DMS 273 (cell line): ENCODE measurements around the gene KDM8.

ENCODE experiments used
- DNase-seq: peaks from one replicate; lab custom pipeline; 2025; ENCODE audit not compliant: unreplicated experiment; lab: John Stamatoyannopoulos, UW

KDM8 gene

DNA sequence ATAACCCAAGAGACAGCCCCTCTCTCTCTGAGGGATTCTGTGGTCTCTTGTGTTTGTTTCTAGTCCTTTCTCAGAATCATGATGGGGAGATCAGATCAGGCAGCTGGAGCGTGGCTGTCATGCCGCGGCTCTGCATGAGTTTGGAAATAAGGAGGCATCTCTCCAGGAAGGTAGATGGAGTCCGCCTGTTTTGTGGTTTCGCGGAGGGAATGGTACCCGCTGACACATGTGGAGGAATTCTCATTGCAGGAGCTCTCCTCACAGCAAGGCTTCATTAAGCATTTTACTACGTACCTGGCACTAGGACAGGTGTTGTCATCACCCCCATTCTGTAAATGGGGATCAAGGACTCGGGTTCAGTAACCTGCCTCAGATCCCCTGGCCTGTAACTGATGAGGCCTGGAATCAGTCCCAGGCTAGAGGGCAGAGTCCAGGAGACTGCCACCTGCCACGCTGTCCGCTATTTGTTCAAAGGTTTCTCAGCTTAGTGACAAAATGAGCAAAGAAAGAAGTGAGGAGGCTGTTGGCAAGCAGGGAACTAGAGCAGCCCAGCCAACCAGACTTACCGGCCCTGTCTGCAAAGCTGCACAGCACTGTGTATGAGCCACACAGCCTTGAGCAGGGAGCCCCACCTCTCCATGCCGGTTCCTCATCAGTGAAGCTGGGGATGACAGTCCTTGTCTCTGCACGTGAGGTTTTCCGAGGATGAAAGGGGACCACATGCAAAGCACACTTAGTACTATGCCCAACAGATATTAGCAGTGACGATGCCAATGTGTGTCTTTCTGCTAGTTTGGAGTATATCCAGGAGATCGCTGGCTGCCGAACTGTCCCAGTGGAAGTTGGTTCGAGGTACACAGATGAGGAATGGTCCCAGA is 11.0 kb downstream of the KDM8 start:
- no peak for DNase-seq

DNA sequence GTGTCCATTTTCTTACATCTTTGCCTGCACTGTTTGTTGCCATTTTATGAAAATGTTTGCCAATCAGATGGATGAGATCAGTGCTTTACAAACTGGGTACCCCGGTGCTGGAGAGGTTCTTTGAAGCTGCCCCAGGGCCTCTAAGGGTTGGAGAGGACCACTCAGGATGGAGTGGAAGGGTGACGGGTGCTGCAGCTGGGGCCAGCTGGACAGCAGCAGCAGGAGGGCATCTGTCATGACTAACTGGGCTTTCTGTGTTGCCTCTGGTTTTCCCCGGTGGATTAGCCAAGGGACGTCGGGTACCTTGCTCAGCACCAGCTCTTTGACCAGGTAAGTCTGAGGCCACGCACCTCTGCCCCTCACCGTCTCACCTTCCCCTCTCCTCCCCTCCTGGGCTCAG is 12.3 kb downstream of the KDM8 start:
- no peak for DNase-seq

DNA sequence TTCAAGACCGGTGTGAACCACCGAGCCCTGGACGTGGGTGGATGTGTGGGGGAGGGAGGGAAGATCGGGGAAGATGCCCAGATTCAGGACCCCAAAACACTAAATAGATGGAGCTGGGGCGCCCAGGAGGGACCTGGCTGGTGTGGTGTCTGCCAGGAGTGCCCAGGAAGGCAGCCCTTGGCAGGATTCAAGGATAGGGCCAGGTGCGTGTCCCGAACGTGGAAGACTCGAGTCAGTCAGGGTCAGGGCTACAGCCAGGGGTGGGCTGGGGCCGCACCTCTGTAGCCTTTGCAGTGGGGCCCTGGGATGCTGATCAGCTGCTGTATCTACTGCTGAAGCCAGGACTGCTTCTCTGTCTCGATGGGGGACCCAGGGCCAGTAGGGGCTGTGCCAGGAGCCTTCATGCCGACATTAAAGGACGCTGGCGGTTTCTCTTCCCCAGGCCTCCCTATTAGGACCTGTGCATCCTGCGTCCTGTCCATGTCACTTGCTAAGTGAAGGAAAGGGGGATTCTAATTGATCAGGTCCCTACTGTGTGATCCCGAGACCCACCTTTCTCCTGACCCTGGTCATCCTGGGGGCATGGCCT is 13.1 kb downstream of the KDM8 start:
- no peak for DNase-seq

DNA sequence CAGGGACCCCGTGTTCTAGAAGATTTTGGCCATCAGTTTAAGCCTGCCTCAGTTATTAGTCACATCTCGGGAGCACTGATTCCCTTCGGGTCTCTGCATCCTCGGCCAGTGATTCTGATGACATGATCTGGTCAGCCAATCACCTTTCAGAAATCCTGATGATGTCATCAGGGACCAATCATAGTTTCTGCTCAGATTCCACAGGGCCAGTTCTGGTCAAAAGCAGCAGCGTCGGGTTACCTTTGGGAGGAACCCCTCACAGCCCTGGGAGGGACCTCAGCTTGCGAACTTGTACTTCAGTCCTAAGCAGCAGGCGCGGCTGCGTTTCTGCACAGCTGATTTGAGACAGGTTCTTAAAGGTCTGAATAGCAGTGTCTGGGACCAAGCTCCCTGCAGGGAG is 13.9 kb downstream of the KDM8 start:
- DNase-seq = no peak

DNA sequence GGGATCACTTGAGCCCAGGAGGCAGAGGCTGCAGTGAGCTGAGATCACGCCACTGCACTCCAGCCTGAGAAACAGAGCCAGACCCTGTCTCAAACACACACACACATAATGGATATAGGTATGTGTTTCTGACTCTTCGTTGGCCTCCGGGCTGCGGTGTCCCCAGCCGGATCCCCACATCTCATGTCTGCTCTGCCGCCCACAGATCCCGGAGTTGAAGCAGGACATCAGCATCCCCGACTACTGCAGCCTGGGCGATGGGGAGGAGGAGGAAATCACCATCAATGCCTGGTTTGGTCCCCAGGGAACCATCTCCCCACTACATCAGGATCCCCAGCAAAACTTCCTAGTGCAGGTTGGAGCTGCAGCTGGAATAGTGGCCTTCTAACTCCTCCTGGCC is 15.4 kb downstream of the KDM8 start:
- DNase-seq = no peak

DNA sequence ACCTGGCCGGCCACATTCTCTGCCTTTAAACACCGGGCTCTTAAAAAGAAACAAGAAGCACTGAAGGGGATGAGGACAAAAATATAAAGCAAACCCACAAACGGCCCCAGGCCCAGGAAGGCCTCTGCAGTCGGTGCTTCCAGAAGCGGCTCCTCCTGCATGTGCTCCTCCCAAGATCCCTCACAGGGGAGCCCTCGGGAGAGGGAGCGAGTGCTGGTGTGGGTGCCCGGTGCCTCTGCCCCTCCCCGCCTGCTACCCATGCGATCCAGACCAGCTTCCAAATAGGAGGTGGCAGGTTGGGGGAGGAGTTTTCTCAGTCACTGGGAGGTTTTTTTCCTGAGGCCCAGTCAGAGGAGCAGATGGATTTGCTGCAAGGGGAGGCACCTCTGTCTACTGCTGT is 15.8 kb downstream of the KDM8 start:
- DNase-seq = peak; percentile 42

DNA sequence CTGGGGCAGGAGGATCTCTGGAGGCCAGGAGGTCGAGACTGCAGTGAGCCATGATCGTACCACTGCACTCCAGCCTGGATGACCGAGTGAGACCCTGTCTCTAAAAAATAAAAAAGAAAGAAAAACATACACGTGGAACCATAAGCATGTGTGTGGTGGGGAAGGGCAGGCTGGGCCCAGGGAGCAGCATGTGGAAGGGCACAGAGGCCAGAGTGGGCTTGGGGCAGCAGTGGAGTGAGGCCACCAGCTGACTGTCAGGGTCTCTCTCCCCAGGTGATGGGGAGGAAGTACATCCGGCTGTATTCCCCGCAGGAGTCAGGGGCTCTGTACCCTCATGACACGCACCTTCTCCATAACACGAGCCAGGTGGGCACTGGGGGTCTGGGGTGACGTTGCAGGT is 16.8 kb downstream of the KDM8 start:
- DNase-seq = no peak

DNA sequence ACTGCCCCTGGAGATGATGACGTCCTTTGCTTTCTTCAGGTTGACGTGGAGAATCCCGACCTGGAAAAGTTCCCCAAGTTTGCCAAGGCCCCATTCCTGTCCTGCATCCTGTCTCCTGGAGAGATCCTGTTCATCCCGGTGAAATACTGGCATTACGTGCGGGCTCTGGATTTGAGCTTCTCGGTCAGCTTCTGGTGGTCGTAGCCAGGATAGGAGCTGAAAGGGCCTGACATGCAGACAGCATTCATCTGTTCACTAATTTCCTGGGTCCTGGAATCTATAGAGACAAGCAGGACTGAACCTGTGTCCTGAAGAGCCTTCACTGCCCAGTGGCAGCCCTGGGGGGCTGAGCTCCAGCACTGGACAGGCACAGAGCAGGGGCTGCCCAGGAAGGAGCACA is 17.2 kb downstream of the KDM8 start:
- no peak for DNase-seq

DNA sequence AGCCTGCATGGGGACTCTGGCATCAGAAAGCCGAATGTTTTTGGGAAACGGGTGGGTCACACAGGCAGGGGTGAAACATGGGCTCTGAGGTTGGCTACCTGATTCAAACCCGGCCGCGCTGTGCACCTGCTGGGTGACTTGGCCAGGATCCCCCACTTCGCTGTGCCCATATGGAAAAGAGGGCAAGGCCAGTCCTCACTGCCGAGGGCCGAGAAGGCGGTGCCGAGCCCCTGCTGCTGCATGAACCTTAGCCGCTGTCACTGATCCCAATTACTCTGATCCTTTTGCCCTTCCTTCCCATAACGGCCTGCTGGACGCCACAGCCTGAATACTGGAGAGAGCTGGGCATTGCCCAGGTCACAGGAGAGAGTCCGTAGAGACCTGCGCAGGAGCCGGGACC is 17.7 kb downstream of the KDM8 start:
- DNase-seq = no peak

DNA sequence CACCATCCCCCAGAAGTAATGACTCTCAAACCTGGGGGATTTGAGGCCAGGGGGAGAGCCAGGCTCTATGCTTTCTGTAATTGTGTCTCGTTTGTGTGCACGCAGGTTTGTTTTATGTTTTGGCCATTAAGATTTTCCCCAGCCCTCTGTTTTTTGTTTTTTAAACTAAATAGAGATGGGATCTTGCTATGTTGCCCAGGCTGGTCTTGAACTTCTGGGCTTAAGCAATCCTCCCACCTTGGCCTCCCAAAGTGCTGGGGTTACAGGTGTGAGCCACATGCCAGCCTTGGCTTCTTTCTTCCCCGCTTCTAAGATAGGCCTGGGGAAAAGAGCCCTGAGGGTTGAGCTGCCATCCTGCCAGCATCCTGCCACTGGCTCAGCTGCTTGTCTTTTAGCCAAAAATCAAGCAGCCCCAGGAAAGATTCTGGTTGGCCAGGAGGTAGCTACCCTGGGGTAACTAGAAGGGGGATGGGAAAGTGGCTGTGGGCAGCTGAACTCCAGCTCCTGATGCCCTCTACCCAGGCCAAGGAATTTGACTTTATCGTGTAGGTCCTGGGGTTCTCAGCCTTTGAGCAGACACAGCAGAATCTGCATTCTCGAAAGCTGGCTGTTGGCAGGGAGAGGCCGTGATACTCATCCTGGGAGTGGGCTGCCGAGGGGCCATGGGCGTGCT is 18.4 kb downstream of the KDM8 start:
- DNase-seq = peak; percentile 48

DNA sequence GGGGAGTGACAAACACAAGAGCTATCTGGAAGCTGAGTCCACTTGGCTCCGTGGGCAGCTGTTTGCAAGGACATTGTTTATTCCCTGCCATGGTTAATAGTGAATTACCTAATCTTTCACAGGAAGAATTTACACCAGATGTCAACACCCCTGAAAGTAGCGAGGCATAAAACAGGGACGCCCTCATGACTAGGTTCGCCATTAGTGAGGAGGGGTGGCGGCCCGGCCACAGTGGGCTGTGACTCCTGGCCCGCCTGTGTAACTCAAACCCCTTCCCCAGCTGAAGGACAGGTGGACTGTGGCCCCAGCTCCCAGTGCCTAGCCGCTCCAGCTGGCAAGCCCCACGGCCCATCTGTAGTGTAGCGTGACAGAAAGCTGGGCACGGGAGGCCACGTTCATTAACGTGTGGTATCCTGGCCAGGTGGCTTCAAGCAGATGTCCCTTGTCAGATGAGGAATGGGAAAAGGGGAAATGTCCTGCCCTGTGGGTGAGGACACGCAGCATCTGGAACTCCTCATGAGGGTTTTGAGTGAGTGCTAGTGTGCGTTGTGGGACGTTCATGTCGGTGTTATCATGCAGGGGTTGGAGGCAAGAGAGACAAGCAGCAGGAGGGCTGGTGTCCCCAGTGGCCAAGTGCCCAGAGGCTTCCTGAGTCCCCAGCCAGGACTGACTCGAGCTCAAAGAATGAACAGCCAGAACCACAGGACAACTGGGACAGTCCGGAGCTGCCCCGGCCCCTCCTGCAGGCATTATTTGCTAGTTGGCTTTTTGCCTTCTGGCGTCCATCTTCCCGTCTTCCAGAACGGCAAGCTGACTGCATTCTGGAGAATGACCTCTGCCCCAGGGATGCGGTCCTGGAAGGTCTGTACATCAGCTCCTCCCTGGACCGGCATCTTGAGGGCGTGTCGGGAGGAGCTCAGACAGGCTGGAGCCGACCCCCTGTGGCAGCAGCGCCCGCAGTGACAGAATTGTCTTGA is 19.2 kb downstream of the KDM8 start:
- peak; percentile 89 for DNase-seq

DNA sequence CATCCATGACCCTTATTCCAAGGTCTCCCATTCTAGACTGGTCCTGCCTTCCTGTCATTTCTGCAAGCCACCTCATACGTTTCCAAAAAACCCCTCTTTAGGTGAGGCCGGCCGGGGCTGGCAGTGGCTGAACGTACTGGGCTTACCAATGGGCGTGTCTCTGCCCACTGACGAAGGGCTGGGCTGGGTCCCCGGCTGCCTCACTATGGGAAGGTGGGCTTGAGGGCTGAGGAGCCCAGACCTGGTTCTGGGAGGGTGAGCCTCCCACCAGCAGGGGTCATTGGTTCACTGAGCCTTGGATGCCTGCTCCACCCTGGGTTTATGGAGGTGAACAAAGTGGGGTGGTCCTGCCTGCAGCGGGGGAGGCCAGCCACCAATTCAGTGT is 19.9 kb downstream of the KDM8 start:
- peak; percentile 31 for DNase-seq

DNA sequence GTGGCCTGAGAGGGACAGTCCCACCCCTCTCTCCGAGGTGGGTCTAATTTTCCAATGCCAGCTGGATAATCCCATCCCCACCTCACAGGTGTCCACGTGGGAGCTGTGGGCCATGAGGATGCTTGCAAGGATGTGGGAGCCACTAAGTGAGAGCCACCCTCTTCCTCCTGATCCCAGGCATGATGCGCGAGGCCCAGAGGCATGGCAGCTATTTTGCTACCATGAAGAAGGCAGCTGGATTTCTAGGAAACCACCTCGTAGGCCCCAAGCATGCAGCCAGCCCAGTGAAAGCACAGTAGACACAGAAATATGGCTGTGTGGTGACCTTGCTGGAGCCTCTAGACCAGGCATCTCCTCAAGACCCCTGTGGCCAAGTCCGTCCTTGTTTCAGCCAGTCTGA is 20.4 kb downstream of the KDM8 start:
- DNase-seq = no peak

DNA sequence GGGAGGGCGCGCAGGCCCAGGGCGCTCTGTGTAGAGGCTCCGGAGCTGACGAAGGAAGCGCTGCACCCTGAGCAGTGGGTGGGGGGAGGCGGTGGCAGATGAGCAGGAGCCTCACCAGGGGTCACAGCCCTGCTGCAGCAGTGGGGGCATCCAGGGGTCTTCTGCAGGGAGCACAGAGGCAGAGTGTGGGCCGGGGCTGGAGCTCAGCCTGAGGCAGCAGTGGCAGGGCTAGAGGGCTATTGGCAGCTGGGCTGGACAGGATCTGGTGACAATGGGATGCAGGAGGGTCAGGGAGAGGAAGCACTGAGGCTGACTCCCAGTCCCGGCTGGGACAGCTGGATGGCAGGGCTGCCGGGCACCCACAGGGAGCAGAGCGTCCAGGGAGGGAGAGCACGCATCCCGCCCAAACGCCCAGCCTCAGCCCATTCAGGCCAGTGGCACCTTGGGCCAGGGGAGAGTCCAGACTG is 21.0 kb downstream of the KDM8 start:
- DNase-seq = no peak

DNA sequence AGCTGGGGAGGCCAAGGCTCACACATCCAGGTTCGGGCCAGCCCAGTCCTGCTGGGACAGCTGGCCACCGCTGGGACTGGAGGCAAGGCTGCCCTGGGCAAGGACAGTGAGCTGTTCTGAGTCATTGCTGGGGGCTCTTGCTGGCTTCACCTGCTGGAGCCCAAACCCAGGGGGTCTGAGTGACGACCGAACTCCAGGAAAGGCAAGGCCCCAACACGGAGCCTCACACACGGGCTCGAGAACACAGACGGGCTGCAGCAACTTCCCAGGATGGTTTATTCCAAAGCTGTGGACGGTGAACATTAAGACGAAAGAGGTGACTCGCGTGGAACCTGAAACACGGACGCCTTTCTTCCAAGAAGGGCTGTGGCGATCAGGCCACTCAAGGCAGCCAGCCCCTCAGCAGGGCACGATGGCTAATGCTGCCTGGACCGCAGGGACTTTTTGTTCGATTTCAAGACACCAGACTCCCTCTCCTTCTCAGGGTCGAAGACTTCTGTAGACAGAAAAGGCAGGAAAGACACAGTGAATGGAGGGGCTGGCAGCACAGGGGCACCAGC is 21.5 kb downstream of the KDM8 start:
- DNase-seq = no peak

DNA sequence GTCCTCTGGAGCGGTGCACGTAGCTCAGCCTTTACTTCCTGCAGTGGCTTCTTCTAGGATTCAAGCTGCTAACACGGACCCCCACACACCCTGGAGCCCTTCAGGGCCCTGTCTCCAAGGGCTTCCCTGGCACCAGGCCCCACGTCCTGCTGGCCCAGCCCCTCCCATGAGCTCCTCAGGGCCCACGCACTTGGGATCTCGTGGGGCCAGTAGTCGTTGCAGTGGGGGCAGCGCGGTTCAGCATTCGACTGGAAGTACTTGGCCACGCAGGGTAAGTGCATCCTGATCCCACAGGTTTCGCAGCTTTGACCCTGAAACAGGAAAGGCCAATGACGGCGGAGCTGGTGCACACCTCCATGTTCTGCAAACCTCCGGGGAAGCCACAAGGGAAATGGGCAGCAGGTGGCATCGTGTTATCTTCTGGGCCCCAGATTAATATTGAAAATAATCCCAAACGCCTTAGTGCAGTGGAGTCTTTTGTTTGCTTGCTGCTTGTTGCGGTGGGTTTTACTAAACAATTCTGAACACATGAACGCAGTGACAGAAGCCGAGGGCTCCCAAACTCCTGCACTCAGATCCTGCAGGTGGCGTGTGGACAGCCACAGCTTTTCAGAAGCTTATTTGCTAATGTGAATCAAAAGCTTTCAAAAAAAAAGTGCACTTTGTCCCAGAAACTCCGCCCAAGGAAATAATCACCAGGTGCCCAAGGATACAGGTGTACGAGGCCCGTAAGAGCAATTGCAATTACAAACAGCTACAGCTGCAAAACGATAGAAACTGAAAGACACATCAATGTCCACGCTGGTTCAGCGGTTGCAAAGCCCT is 22.4 kb downstream of the KDM8 start:
- DNase-seq = no peak

DNA sequence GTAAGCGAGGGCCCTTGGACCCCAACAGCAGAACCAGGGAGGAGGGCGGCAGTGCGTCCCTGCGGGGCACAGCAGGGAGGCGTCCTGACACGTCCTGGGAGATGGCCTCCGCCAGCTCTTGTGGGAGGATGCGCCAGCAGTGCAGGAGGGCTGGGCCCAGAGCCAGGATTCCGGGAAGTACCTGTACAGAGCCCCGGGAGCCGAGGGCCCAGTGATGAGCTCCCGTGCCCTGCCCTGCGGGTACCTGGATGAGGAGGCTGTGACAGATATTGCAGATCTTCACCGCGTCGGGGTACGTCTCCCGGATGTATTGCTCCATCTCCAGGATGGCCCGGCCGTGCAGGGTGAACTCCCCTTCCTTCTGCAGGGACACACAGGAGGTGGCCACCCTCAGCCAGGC is 23.1 kb downstream of the KDM8 start:
- peak; percentile 25 for DNase-seq

DNA sequence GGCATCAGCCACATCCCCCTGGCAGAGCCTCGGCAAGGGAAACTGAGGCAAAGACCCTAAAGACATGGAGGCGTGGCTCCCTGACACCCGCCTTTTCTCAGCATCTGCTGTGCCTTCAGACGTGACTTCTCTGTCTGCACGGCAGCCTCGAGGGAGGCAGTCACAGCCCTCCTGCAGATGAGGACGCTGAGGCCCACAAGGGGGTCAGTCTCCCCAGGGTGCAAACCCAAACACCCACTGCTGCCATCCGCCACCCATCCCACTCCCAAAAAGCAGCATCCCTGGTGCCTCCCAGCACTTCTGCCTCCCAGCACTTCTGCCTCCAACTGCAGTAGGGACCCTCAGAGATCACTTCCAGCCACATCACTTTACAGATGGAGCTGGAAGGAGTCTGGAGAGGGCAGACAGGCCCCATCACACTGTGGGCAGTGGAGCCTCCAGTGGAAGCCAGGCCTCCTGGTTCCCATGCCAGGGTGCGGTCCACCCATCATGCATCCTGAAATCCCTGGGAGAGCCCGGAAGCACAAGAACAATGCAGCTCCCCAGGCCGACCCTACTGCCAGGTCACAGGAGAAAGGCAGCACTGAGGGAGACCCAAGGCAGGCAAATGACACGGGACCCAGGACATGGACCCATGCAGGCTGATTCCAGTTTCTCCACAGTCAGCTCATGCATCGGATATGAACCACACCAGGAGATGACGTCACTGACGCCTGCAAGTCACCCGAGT is 23.8 kb downstream of the KDM8 start:
- no peak for DNase-seq

DNA sequence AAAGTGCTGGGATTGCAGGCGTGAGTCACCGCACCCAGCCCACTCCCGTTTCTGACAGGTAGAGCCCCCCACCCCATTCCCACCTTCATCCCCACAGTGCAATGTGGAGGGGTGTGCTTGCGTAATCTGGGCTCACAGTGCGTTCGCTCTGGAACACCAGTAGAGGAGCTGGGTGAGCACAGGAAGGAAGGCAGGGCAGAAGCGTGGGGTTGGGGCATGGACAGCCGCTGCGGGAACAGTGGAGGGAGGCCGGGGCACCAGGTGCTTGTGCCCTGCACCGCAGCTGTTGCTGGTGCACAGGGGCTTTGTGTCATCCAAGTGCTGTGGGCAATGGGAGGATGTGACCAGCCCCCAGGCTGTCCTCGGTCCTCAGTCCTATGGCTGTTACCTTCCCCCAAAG is 24.7 kb downstream of the KDM8 start:
- DNase-seq = no peak
